Endothelial cell of umbilical vein (primary cell): ENCODE results near the gene PABPC1L. TPM values are rescaled to one million over a fixed set of nuclear protein-coding genes. Genes with fewer than 3 reads are reported as not detected.

Source experiments
- Bru-seq: library from RNA; stranded (reverse); fragments of 400-500 nt; gene quantifications from one replicate; lab custom pipeline; 2021; lab: Mats Ljungman, UMichigan
- BruChase-seq, 2 experiments: library from RNA; stranded (reverse); fragments of 400-500 nt; gene quantifications; one replicate each; lab custom pipeline; 2021; lab: Mats Ljungman, UMichigan
- BruUV-seq: library from RNA; stranded (reverse); fragments of 400-500 nt; replicated peaks from 2 replicates; lab custom pipeline; 2021; lab: Mats Ljungman, UMichigan
- CTCF ChIA-PET: fragments of 300-600, 350-600 bp; sonication (Branson Sonifier 250); formaldehyde crosslinking; loops from one replicate; lab custom pipeline; 2021; ENCODE audit warnings: antibody characterized with exemption, inconsistent platforms; lab: Charles Lee
- POLR2A ChIA-PET: fragments of 300-600, 350-600 bp; sonication (Branson Sonifier 250); formaldehyde crosslinking; loops from one replicate; lab custom pipeline; 2021; ENCODE audit warnings: antibody characterized with exemption, inconsistent platforms; lab: Charles Lee
- DNase-seq: peaks from one replicate; pipeline ENCODE4 v3.0.0-alpha.2; 2011; ENCODE audit warnings: low read depth, low spot score
- FAIRE-seq: peaks from 2 replicates; lab custom pipeline; 2011; peaks lifted over from hg19 to GRCh38; lab: Jason Lieb, UNC
- H2AFZ ChIP-seq: 2 replicates; pipeline ENCODE4 v1.6.0; 2012; ENCODE audit warnings: low read depth, low read length, control low read depth, inconsistent platforms
- H3K27ac ChIP-seq: 2 replicates; pipeline ENCODE4 v1.5.1; 2011; ENCODE audit warnings: low read depth, mild to moderate bottlenecking, control low read depth, low read length, moderate library complexity; ENCODE audit not compliant: insufficient read depth
- H3K27me3 ChIP-seq, 2 experiments: 2 replicates each; pipeline versions ENCODE4 v1.6.0 to v1.6.1; 2011; ENCODE audit warnings: low read length in 2 of 2, mixed read lengths in 1 of 2; ENCODE audit not compliant: control insufficient read depth in 2 of 2, insufficient read depth in 2 of 2
- H3K36me3 ChIP-seq, 2 experiments: 2 replicates in 1 of 2; 3 replicates in 1 of 2; pipeline ENCODE4 v1.5.1; 2011; ENCODE audit warnings: low read length in 2 of 2, mild to moderate bottlenecking in 1 of 2, moderate library complexity in 1 of 2; ENCODE audit not compliant: control insufficient read depth in 2 of 2, insufficient read depth in 2 of 2; ENCODE audit errors: extremely low read depth in 1 of 2
- H3K4me1 ChIP-seq: 3 replicates; pipeline ENCODE4 v1.5.1; 2011; ENCODE audit warnings: mild to moderate bottlenecking, low read length; ENCODE audit not compliant: control insufficient read depth, insufficient read depth; ENCODE audit errors: extremely low read depth
- H3K4me2 ChIP-seq: 2 replicates; pipeline ENCODE4 v1.6.1; 2011; ENCODE audit warnings: low read length, control low read depth, mixed read lengths; ENCODE audit not compliant: insufficient read depth
- H3K4me3 ChIP-seq, 3 experiments: fragments of 200-600 bp in 1 of 3; sonication (generic), shearing (Covaris generic) in 1 of 3; replicated peaks in 1 of 3; 2 replicates each; pipeline ENCODE4 v1.5.1; 2011 to 2016; ENCODE audit warnings: control low read depth in 3 of 3, low read length in 3 of 3, mild to moderate bottlenecking in 2 of 3, inconsistent platforms in 1 of 3, low read depth in 1 of 3, moderate library complexity in 1 of 3; ENCODE audit not compliant: insufficient read depth in 1 of 3
- H3K79me2 ChIP-seq: 2 replicates; pipeline ENCODE4 v1.6.0; 2012; ENCODE audit warnings: low read length, inconsistent platforms; ENCODE audit not compliant: control insufficient read depth, insufficient read depth
- H3K9ac ChIP-seq: replicated peaks from 2 replicates; pipeline ENCODE3; 2011; ENCODE audit warnings: low read length, control low read depth; ENCODE audit not compliant: insufficient read depth; ENCODE audit errors: extremely low read depth
- H3K9me1 ChIP-seq: replicated peaks from 3 replicates; pipeline ENCODE4 v1.6.0; 2011; ENCODE audit warnings: mild to moderate bottlenecking, low read length; ENCODE audit not compliant: control insufficient read depth, insufficient read depth; ENCODE audit errors: extremely low read depth
- H3K9me3 ChIP-seq: replicated peaks from 2 replicates; pipeline ENCODE4 v1.5.1; 2012; ENCODE audit warnings: low read length, inconsistent platforms; ENCODE audit not compliant: control insufficient read depth, insufficient read depth
- H4K20me1 ChIP-seq: replicated peaks from 2 replicates; pipeline ENCODE3; 2011; ENCODE audit warnings: mild to moderate bottlenecking, low read length; ENCODE audit not compliant: control insufficient read depth, insufficient read depth; ENCODE audit errors: extremely low read depth
- FOS ChIP-seq: IDR thresholded peaks from 2 replicates; pipeline ENCODE4 v1.6.1; 2011; ENCODE audit warnings: mild to moderate bottlenecking, low read length, moderate library complexity, borderline replicate concordance; ENCODE audit not compliant: insufficient read depth
- JUN ChIP-seq: IDR thresholded peaks from 2 replicates; pipeline ENCODE4 v1.6.1; 2011; ENCODE audit warnings: borderline replicate concordance, low read depth; ENCODE audit not compliant: insufficient read length, insufficient read depth
- MAX ChIP-seq: IDR thresholded peaks from 2 replicates; pipeline ENCODE4 v1.6.1; 2011; ENCODE audit not compliant: insufficient read depth, insufficient read length
- MYC ChIP-seq: IDR thresholded peaks from one replicate; pipeline ENCODE4 v1.6.1; 2011; ENCODE audit warnings: mild to moderate bottlenecking, low read depth, low read length
- POLR2A ChIP-seq: IDR thresholded peaks from 2 replicates; pipeline ENCODE4 v1.6.1; 2012; ENCODE audit warnings: low read depth, mild to moderate bottlenecking, control low read depth, low read length
- POLR2AphosphoS5 ChIP-seq: IDR thresholded peaks from 2 replicates; pipeline ENCODE4 v1.6.1; 2012; ENCODE audit warnings: low read depth, mild to moderate bottlenecking, control low read depth, low read length, moderate library complexity; ENCODE audit not compliant: insufficient read depth
- dilution Hi-C: fragments of 300-500 bp; cut with MboI; formaldehyde crosslinking; loops from one replicate; pipeline ENCODE4 v1.15.0; 2019; ENCODE audit warnings: low sequenced_read_pairs; ENCODE audit not compliant: extremely low pct_ligation_motif_present
- intact Hi-C: fragments of 100-400 bp; cut with micrococcal nuclease; formaldehyde crosslinking; loops from one replicate; pipeline ENCODE4 v1.10.0; 2022
- long read RNA-seq: library from polyadenylated mRNA; stranded (forward); transcript quantifications from one replicate; pipeline ENCODE4 v2.0.0, GENCODE V29; 2021
- polyA minus RNA-seq, 3 experiments: library from RNA; depleted of rRNA, polyadenylated mRNA; stranded (reverse); fragments of >200 nt; gene quantifications; 1 replicate in 1 of 3; 2 replicates in 2 of 3; pipeline ENCODE4 v1.2.3, GENCODE V29; 2011
- polyA plus RNA-seq, 4 experiments: library from polyadenylated mRNA; depleted of rRNA in 3 of 4; stranded (reverse) in 3 of 4; unstranded in 1 of 4; fragments of >200 nt; gene quantifications; 2 replicates each; pipeline versions ENCODE4 v1.2.1 to v1.2.3, GENCODE V29; 2011 to 2012; ENCODE audit warnings: missing spikeins in 1 of 4
- total RNA-seq: library from RNA; stranded (reverse); gene quantifications from 2 replicates; pipeline ENCODE4 v1.2.3, GENCODE V29; 2021

Gene PABPC1L
- 7.5 and 7.8 TPM in 2 replicates for total RNA-seq
- 12.6 and 14.2 TPM in 2 replicates for polyA plus RNA-seq
- polyA plus RNA-seq (2011; cell fraction: cytosol; rRNA removed): 2.1 and 6.1 TPM in 2 replicates
- polyA plus RNA-seq (2011; cell fraction: nucleus; rRNA removed): 82.9 and 100 TPM in 2 replicates
- polyA plus RNA-seq (2012): 6.9 and 7.2 TPM in 2 replicates
- polyA minus RNA-seq: 7.6 and 9.0 TPM in 2 replicates
- 4.9 TPM for polyA minus RNA-seq (2011; cell fraction: cytosol; rRNA and poly(A)+ RNA removed)
- 13.9 and 18.0 TPM in 2 replicates for polyA minus RNA-seq (2011; cell fraction: nucleus; rRNA and poly(A)+ RNA removed)
- Bru-seq, nascent RNA: percentile 43 among the genes with signal in this experiment
- BruChase-seq, experiment 1, labeled RNA remaining after a 6-hour chase: percentile 62 among the genes with signal in this experiment
- percentile 62 among the genes with signal in this experiment for BruChase-seq, experiment 2, labeled RNA remaining after a 2-hour chase
- long read RNA-seq, partial matches to known transcripts: 1 of 4 reads
- long read RNA-seq, other reads (novel, unspliced or antisense): 3 of 4 reads

GRCh38 chr20:44909872-44910689, at the start of gene PABPC1L:
Gene PABPC1L, plus strand, starts transcription at chr20:44910060. Its CDS starts 84 bp downstream, at chr20:44910144.
- TF ChIP-seq MAX (no peak), MYC (no peak), POLR2A (peak; percentile 47), FOS (no peak), JUN (no peak), POLR2AphosphoS5 (peak; percentile 79)
- intact Hi-C loops: loop anchor here (1.0 to 5.0 kb wide), 4 partner anchors 22 to 382 kb away; partner anchors contain the start of gene TOMM34
- no peaks in the 10 kb centered on the region for H3K9me1 ChIP-seq
- peak within 1 kb of the TSS; percentile 43 to 62 (median 51) for H3K4me3 ChIP-seq
- no peak within 1 kb of the TSS for H3K27ac ChIP-seq
- POLR2A ChIA-PET: interaction anchor here (0.7 kb wide), 1 partner anchor 31 kb away, joined by 4 read pairs; no protein-coding TSS in a partner anchor
- dilution Hi-C loops: no loop called here
- DNase-seq (no peak), FAIRE-seq (no peak)
- H3K4me2 ChIP-seq: peak within 1 kb of the TSS; percentile 59
- H3K79me2 ChIP-seq: no peaks in the 10 kb centered on the region
- peaks cover 6 to 16% of the 10 kb centered on the region in 2 experiments for H3K36me3 ChIP-seq
- BruUV-seq: no TSS peak
- CTCF ChIA-PET: interaction anchor here (0.6 to 1.7 kb wide), 4 partner anchors 22 to 186 kb away, joined by 3 to 8 read pairs (median 3); no protein-coding TSS in a partner anchor
- H3K4me1 ChIP-seq: peaks cover 12% of the 10 kb centered on the region
- H3K9me3 ChIP-seq: no peaks in the 10 kb centered on the region
- no peaks in the 10 kb centered on the region for H4K20me1 ChIP-seq
- H3K9ac ChIP-seq: peak within 1 kb of the TSS; percentile 15
- peak within 1 kb of the TSS; percentile 53 for H2AFZ ChIP-seq
- no peaks in the 10 kb centered on the region for H3K27me3 ChIP-seq
